Endometrial microvascular endothelial cells (primary cell): ENCODE measurements around the gene INO80B. TPM values are rescaled to one million over a fixed set of nuclear protein-coding genes. Genes with fewer than 3 reads are reported as not detected.

Source experiments
- total RNA-seq: library from RNA; depleted of rRNA; stranded (reverse); fragments of >200 nt; gene quantifications from one replicate; pipeline ENCODE4 v1.2.3, GENCODE V29; 2015; ENCODE audit errors: inconsistent ontology term

INO80B gene
- total RNA-seq, 1 donor from 2014 or later: 13.2 TPM

Other genes with a start within 250 kb of the INO80B start
- gene SLC4A5, start 111.7 kb upstream of the INO80B start, total RNA-seq: 0.37 TPM
- 121 TPM for gene DCTN1, start 74.8 kb upstream of the INO80B start, total RNA-seq
- gene C2orf81, start 33.5 kb upstream of the INO80B start, total RNA-seq: 0.46 TPM
- 28.4 TPM for gene WDR54, start 33.4 kb upstream of the INO80B start, total RNA-seq
- 1.0 TPM for gene RTKN, start 13.2 kb upstream of the INO80B start, total RNA-seq
- gene WBP1, start 3.4 kb downstream of the INO80B start, total RNA-seq: 40.0 TPM
- gene MOGS, start 10.3 kb downstream of the INO80B start, total RNA-seq: 92.7 TPM
- gene MRPL53, start 17.6 kb downstream of the INO80B start, total RNA-seq: 29.5 TPM
- 7.1 TPM for gene CCDC142, start 27.9 kb downstream of the INO80B start, total RNA-seq
- gene TTC31, start 28.0 kb downstream of the INO80B start, total RNA-seq: 33.7 TPM
- gene LBX2, start 44.5 kb downstream of the INO80B start, total RNA-seq: 2.5 TPM
- gene PCGF1, start 52.6 kb downstream of the INO80B start, total RNA-seq: 17.2 TPM
- not detected for gene TLX2, start 59.4 kb downstream of the INO80B start, total RNA-seq
- 0.19 TPM for gene DQX1, start 71.1 kb downstream of the INO80B start, total RNA-seq
- gene AUP1, start 74.6 kb downstream of the INO80B start, total RNA-seq: 135 TPM
- 42.1 TPM for gene HTRA2, start 74.8 kb downstream of the INO80B start, total RNA-seq
- gene LOXL3, start 98.9 kb downstream of the INO80B start, total RNA-seq: 0.65 TPM
- gene DOK1, start 99.6 kb downstream of the INO80B start, total RNA-seq: 9.1 TPM
- gene M1AP, start 193.2 kb downstream of the INO80B start, total RNA-seq: 0.09 TPM
- 13.2 TPM for gene SEMA4F, start 199.2 kb downstream of the INO80B start, total RNA-seq